ENCODE results near the gene NTM. TPM values are rescaled to one million over a fixed set of nuclear protein-coding genes. Genes with fewer than 3 reads are reported as not detected.

NTM gene
- total RNA-seq, 3 donors from 2014 or later: 0.66 to 9.0 (median 1.0) TPM

DNA sequence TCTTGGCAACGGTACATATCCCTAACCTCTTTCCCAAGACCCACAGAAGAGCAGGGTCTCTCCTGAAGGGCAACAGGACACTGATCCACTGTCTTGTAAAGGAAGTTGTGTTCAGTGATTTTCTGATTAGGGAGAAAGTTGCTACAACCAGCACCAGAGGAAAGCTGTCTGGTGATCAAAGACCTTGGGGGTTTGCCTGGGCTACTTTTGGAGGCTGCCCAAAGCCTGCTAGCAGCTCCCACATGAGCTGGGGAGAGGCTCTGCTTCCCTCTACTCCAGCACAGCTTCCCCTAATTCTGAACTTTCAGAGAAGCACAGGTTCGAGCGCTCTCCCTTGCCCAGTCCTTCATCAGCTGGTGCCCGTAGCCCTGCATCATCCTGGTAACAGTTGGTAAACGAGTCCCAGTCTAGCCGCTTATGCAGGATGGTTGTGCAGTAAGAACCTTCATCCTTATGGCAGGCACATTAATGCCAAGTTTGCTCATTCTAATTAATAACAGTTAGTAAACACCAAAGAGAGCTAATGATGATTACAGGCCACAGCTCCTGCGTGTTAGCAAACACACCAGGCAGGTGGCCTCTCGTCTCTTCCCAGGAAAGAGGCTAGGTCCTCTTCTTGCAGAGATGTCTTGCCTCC is 173.1 kb downstream of the NTM start:
- TF ChIP-seq POLR2AphosphoS5 (IDR thresholded peaks at IDR 0.05) (no peak), CTCF (IDR thresholded peaks at IDR 0.05) (no peak), POLR2A (IDR thresholded peaks at IDR 0.05) (no peak)
- intact Hi-C loops (cut with DNase I; ENCODE audit: low total_unique reads): no loop called here
- Histone ChIP-seq H3K9me3 (peaks cover 0 to 10% of the 10 kb centered on the region in 2 donors), H3K4me1 (no peaks in the 10 kb centered on the region), H3K27ac (no peak overlapping the region), H3K27me3 (peaks cover 0 to 17% of the 10 kb centered on the region in 2 donors), H3K36me3 (no peaks in the 10 kb centered on the region), H3K4me3 (no peak overlapping the region)
- no peak for DNase-seq (ENCODE audit: low spot score in 2 of 2)

DNA sequence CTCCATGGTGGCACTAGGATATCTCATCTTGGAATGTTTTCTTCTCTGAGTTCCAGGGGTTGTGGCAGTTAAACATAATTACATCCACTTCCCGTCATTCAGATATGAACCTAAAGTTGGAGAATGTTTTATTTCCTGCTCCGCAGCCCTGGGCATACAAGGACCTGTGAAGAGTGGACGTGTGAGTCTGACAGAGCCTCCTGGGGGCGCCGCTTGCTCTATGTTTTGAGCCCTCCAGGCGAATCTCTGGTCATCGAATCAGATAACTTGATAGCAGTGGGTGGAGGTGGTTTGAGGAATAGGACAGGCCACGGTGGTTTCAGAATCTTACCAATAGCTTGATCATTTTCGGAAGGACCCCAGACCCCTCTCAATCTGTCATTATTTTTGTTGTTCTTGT is 174.2 kb downstream of the NTM start:
- DNase-seq (ENCODE audit: low spot score in 2 of 2): no peak
- H3K9me3 ChIP-seq: peaks cover 0 to 10% of the 10 kb centered on the region in 2 donors
- H3K36me3 ChIP-seq: no peaks in the 10 kb centered on the region
- intact Hi-C loops (cut with DNase I; ENCODE audit: low total_unique reads): no loop called here
- no peak for TF ChIP-seq CTCF (IDR thresholded peaks at IDR 0.05)
- no peak for TF ChIP-seq POLR2A (IDR thresholded peaks at IDR 0.05)
- no peak for TF ChIP-seq POLR2AphosphoS5 (IDR thresholded peaks at IDR 0.05)
- no peaks in the 10 kb centered on the region for H3K4me1 ChIP-seq
- H3K27ac ChIP-seq: no peak overlapping the region
- H3K27me3 ChIP-seq: peaks cover 0 to 10% of the 10 kb centered on the region in 2 donors
- no peak overlapping the region for H3K4me3 ChIP-seq

- Histone ChIP-seq H3K27ac (no peak overlapping the region), H3K36me3 (no peaks in the 10 kb centered on the region), H3K4me1 (no peaks in the 10 kb centered on the region), H3K9me3 (no peaks in the 10 kb centered on the region), H3K27me3 (peaks cover 0 to 12% of the 10 kb centered on the region in 2 donors), H3K4me3 (peak overlapping the region; percentile 21 to 51 (median 25))
- intact Hi-C loops (cut with DNase I; ENCODE audit: low total_unique reads): no loop called here
- no peak for TF ChIP-seq POLR2A (IDR thresholded peaks at IDR 0.05)
- TF ChIP-seq CTCF (IDR thresholded peaks at IDR 0.05): no peak
- TF ChIP-seq POLR2AphosphoS5 (IDR thresholded peaks at IDR 0.05): no peak
- no peak for DNase-seq (ENCODE audit: low spot score in 2 of 2)
Observed at GRCh38 chr11:131546218-131546895, 175.9 kb downstream of the NTM start.

DNA sequence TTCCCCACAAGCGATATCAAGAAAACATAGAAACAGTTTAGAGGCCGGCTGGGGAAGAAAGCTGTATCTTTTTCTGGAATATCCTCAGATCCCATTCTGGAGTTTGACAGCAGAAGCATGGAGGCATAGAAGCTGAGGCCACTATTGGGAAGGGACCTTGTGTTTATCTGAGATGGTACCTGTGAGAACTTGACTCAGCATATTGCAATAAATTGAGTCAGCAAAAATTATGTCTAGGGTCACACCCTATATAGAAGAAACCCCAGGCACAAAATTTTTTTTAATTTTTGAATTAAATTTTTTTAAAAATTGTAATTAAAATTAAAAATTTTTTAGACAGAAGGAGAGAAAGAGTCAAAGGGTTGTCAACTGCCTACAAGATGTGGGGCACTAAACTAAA is 178.7 kb downstream of the NTM start:
- TF ChIP-seq POLR2A (IDR thresholded peaks at IDR 0.05) (no peak), CTCF (IDR thresholded peaks at IDR 0.05) (no peak), POLR2AphosphoS5 (IDR thresholded peaks at IDR 0.05) (no peak)
- H3K27me3 ChIP-seq: peaks cover 0 to 8% of the 10 kb centered on the region in 2 donors
- H3K4me3 ChIP-seq: no peak overlapping the region
- H3K27ac ChIP-seq: no peak overlapping the region
- H3K9me3 ChIP-seq: no peaks in the 10 kb centered on the region
- H3K36me3 ChIP-seq: no peaks in the 10 kb centered on the region
- no peaks in the 10 kb centered on the region for H3K4me1 ChIP-seq
- DNase-seq (ENCODE audit: low spot score in 2 of 2): no peak
- intact Hi-C loops (cut with DNase I; ENCODE audit: low total_unique reads): no loop called here

DNA sequence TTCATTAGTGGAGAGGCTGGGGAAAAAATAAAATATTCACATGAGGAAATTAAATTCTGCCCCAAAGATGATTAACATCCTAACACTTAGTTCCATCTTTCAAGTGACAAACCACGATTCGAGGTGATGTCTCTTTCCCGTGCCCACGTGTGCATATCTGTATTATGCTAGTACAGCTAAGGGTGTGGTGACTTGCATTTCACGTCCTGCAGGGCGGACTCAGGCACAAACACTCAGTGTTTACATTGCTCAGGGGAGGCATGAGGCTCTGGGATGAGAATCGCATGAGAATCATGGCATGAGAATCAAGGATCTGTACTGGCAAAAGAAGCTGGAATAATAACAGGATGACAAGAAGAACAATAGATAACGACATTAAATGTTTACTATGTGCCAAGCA is 179.4 kb downstream of the NTM start:
- Histone ChIP-seq H3K4me1 (no peaks in the 10 kb centered on the region), H3K27ac (no peak overlapping the region), H3K36me3 (no peaks in the 10 kb centered on the region), H3K27me3 (peaks cover 0 to 4% of the 10 kb centered on the region in 2 donors), H3K4me3 (no peak overlapping the region), H3K9me3 (no peaks in the 10 kb centered on the region)
- no peak for TF ChIP-seq CTCF (IDR thresholded peaks at IDR 0.05)
- TF ChIP-seq POLR2A (IDR thresholded peaks at IDR 0.05): no peak
- no peak for TF ChIP-seq POLR2AphosphoS5 (IDR thresholded peaks at IDR 0.05)
- DNase-seq (ENCODE audit: low spot score in 2 of 2): no peak
- intact Hi-C loops (cut with DNase I; ENCODE audit: low total_unique reads): no loop called here

Data from breast epithelium (tissue), 4 donors.